Measurements from ENCODE around the gene IL3RA. TPM values are rescaled to one million over a fixed set of nuclear protein-coding genes. Genes with fewer than 3 reads are reported as not detected.

The IL3RA gene
- total and polyA plus RNA-seq, 7 donors = 1.5 to 8.3 (median 4.6) TPM

GRCh38 chrX:1397001-1397400, 60.4 kb downstream of the IL3RA start:
- peaks cover 0 to 40% of the 10 kb centered on the region in 2 donors for H3K36me3 ChIP-seq (ENCODE audit: insufficient read depth in 1 of 2, low read depth in 1 of 2)
- no peak for TF ChIP-seq CTCF (IDR thresholded peaks at IDR 0.05)
- H3K27ac ChIP-seq = no peak overlapping the region
- 79 to 82% (median 81%) methylated on average over 14 to 15 of the region's 15 CpGs for WGBS, 3 donors
- peaks cover 20% of the 10 kb centered on the region for H3K4me1 ChIP-seq
- ATAC-seq (no peak), DNase-seq (peak in 1 of 2 donors; percentile 36)
- H3K27me3 ChIP-seq (ENCODE audit: insufficient read depth in 3 of 3, low read length in 2 of 3) = no peaks in the 10 kb centered on the region
- intact Hi-C loops (cut with DNase I) = loop anchor here in 1 of 2 donors (10.0 kb wide), 1 partner anchor 48 kb away; no protein-coding TSS in a partner anchor
- H3K9me3 ChIP-seq = no peaks in the 10 kb centered on the region
- H3K4me3 ChIP-seq = no peak overlapping the region

GRCh38 chrX:1397441-1398270, 61.1 kb downstream of the IL3RA start:
- Histone ChIP-seq H3K27me3 (ENCODE audit: insufficient read depth in 3 of 3, low read length in 2 of 3) (no peaks in the 10 kb centered on the region), H3K36me3 (ENCODE audit: insufficient read depth in 1 of 2, low read depth in 1 of 2) (peaks cover 0 to 42% of the 10 kb centered on the region in 2 donors), H3K9me3 (no peaks in the 10 kb centered on the region), H3K4me1 (peaks cover 20% of the 10 kb centered on the region), H3K4me3 (no peak overlapping the region), H3K27ac (no peak overlapping the region)
- WGBS, 3 donors = 86 to 90% (median 88%) methylated on average over 27 to 29 of the region's 29 CpGs
- DNase-seq (peak; percentile 6 to 39), ATAC-seq (no peak)
- intact Hi-C loops (cut with DNase I) = loop anchor here in 1 of 2 donors (10.0 kb wide), 1 partner anchor 47 kb away; no protein-coding TSS in a partner anchor
- no peak for TF ChIP-seq CTCF (IDR thresholded peaks at IDR 0.05)

GRCh38 chrX:1398431-1399340, 62.1 kb downstream of the IL3RA start:
- no peaks in the 10 kb centered on the region for H3K27me3 ChIP-seq (ENCODE audit: insufficient read depth in 3 of 3, low read length in 2 of 3)
- DNase-seq = peak; percentile 18 to 46
- no peak overlapping the region for H3K27ac ChIP-seq
- peaks cover 0 to 50% of the 10 kb centered on the region in 2 donors for H3K36me3 ChIP-seq (ENCODE audit: insufficient read depth in 1 of 2, low read depth in 1 of 2)
- H3K9me3 ChIP-seq = no peaks in the 10 kb centered on the region
- TF ChIP-seq CTCF (IDR thresholded peaks at IDR 0.05) = no peak
- whole genome bisulfite sequencing, 3 donors = 81 to 90% (median 87%) methylated on average over 28 to 29 of the region's 29 CpGs
- intact Hi-C loops (cut with DNase I) = loop anchor here in 1 of 2 donors (10.0 kb wide), 1 partner anchor 46 kb away; no protein-coding TSS in a partner anchor
- no peak overlapping the region for H3K4me3 ChIP-seq
- H3K4me1 ChIP-seq = peaks cover 14% of the 10 kb centered on the region
- peak in 2 of 4 donors; percentile 39 to 45 for ATAC-seq

- Histone ChIP-seq H3K4me3 (no peak overlapping the region), H3K9me3 (no peaks in the 10 kb centered on the region), H3K27ac (no peak overlapping the region), H3K4me1 (peaks cover 3% of the 10 kb centered on the region), H3K27me3 (ENCODE audit: insufficient read depth in 3 of 3, low read length in 2 of 3) (no peaks in the 10 kb centered on the region), H3K36me3 (ENCODE audit: insufficient read depth in 1 of 2, low read depth in 1 of 2) (peaks cover 0 to 64% of the 10 kb centered on the region in 2 donors)
- DNase-seq = no peak
- 85 to 97% (median 94%) methylated on average over 12 of the region's 12 CpGs for WGBS, 3 donors
- ATAC-seq = no peak
- intact Hi-C loops (cut with DNase I) = no loop called here
- no peak for TF ChIP-seq CTCF (IDR thresholded peaks at IDR 0.05)
Observed at GRCh38 chrX:1400049-1400448, 63.5 kb downstream of the IL3RA start.

Measured in psoas muscle (tissue), 8 donors.